Measurements from ENCODE around the gene WDR55. TPM values are rescaled to one million over a fixed set of nuclear protein-coding genes. Genes with fewer than 3 reads are reported as not detected.

The WDR55 gene
- total and polyA plus RNA-seq, 2 of the 8 experiments (the other 6 are each of a cell fraction or from before 2014, with no cell fraction given) = 15.3 to 22.7 TPM

- TF ChIP-seq CTCF (IDR thresholded peaks at IDR 0.05; ENCODE audit: control extremely low read depth in 1 of 3, insufficient read depth in 1 of 3, low read depth in 1 of 3, low read length in 3 of 3) = no peak
- no peak for TF ChIP-seq SIN3A (conservative IDR thresholded peaks at IDR 0.05 in 1 of 2, IDR thresholded peaks at IDR 0.05 in 1 of 2; ENCODE audit: low read depth in 1 of 2, low read length in 2 of 2)
- TF ChIP-seq TAF7 (optimal IDR thresholded peaks at IDR 0.05; ENCODE audit: borderline replicate concordance, low read depth, low read length) = no peak
- TF ChIP-seq CHD1 (IDR thresholded peaks at IDR 0.05; ENCODE audit: low read depth, low read length) = no peak
- no peak for TF ChIP-seq EGR1 (IDR thresholded peaks at IDR 0.05; ENCODE audit: borderline replicate concordance, low read depth, low read length)
- no peak for TF ChIP-seq TBP (IDR thresholded peaks at IDR 0.05; ENCODE audit: low read depth, low read length)
- TF ChIP-seq HDAC2 (IDR thresholded peaks at IDR 0.05; ENCODE audit: borderline replicate concordance in 1 of 2, low read depth in 2 of 2, low read length in 2 of 2) = no peak
- no peak for TF ChIP-seq JUN (IDR thresholded peaks at IDR 0.05; ENCODE audit: low read depth, low read length)
These were observed 32.8 kb upstream of the WDR55 start (continued) for GRCh38 chr5:140631831-140632365.

Data from H1 (cell line).